ENCODE data around the gene IGFL2.
"Not testable (repeated sequence)": the region's sequence is repeated elsewhere in the genome, so short reads cannot be mapped to it uniquely, and the experiment has no call there.

Gene IGFL2

DNA sequence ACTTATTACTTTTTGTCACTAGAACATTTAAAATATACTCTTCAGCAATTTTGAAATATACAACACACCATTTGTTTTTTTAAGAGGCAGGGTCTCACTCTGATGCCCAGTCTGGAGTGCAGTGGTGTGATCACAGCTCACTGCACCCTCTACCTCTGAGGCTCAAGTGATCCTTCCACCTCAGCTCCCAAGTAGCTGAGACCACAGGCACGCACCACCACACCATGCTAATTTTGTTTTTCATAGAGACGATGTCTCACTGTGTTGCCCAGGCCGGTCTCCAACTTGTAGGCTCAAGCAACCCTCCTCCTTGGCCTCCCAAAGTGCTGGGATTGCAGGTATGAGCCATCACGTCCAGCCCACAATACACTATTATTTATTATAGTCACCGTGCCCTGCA lies 2.6 kb downstream of the IGFL2 start:
- ChIA-PET CTCF (no interaction called here), POLR2A (ENCODE audit: low non-redundant PET) (no interaction called here)
- TF ChIP-seq, protein P1, sequence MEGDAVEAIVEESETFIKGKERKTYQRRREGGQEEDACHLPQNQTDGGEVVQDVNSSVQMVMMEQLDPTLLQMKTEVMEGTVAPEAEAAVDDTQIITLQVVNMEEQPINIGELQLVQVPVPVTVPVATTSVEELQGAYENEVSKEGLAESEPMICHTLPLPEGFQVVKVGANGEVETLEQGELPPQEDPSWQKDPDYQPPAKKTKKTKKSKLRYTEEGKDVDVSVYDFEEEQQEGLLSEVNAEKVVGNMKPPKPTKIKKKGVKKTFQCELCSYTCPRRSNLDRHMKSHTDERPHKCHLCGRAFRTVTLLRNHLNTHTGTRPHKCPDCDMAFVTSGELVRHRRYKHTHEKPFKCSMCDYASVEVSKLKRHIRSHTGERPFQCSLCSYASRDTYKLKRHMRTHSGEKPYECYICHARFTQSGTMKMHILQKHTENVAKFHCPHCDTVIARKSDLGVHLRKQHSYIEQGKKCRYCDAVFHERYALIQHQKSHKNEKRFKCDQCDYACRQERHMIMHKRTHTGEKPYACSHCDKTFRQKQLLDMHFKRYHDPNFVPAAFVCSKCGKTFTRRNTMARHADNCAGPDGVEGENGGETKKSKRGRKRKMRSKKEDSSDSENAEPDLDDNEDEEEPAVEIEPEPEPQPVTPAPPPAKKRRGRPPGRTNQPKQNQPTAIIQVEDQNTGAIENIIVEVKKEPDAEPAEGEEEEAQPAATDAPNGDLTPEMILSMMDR (conservative IDR thresholded peaks at IDR 0.05; ENCODE audit: low read depth), result no peak
- H3K27ac ChIP-seq, result no peak overlapping the region
- DNase-seq (ENCODE audit: low spot score), result no peak

- no peak overlapping the region for H3K27ac ChIP-seq
- ChIA-PET CTCF (no interaction called here), POLR2A (ENCODE audit: low non-redundant PET) (no interaction called here)
- TF ChIP-seq, protein P1 (conservative IDR thresholded peaks at IDR 0.05; ENCODE audit: low read depth), result no peak
- DNase-seq (ENCODE audit: low spot score), result no peak
These were observed 7.2 kb downstream of the IGFL2 start for GRCh38 chr19:46155237-46155636.

- no peak overlapping the region for H3K27ac ChIP-seq
- DNase-seq (ENCODE audit: low spot score), result no peak
- CTCF ChIA-PET, result interaction anchor here (0.7 kb wide), 1 partner anchor 122 kb away, joined by 3 read pairs; no protein-coding TSS in a partner anchor
- POLR2A ChIA-PET (ENCODE audit: low non-redundant PET), result no interaction called here
- TF ChIP-seq, protein P1 (conservative IDR thresholded peaks at IDR 0.05; ENCODE audit: low read depth), result no peak
These were observed 11.6 kb downstream of the IGFL2 start for GRCh38 chr19:46159418-46160232.

- H3K27ac ChIP-seq, result no peak overlapping the region
- ChIA-PET POLR2A (ENCODE audit: low non-redundant PET) (no interaction called here), CTCF (no interaction called here)
These were observed 12.3 kb downstream of the IGFL2 start for GRCh38 chr19:46160233-46160775.

GRCh38 chr19:46161642-46162257 lies 13.7 kb downstream of the IGFL2 start:
- CTCF ChIA-PET; POLR2A ChIA-PET (ENCODE audit: low non-redundant PET); H3K27ac ChIP-seq; DNase-seq (ENCODE audit: low spot score): not testable (repeated sequence)

More at GRCh38 chr19:46160233-46160775, 12.3 kb downstream of the IGFL2 start:
- no peak for DNase-seq (ENCODE audit: low spot score)
- TF ChIP-seq, protein P1 (conservative IDR thresholded peaks at IDR 0.05; ENCODE audit: low read depth), result no peak

GRCh38 chr19:46162731-46163130 lies 14.7 kb downstream of the IGFL2 start:
- TF ChIP-seq, protein P1 (conservative IDR thresholded peaks at IDR 0.05; ENCODE audit: low read depth), result no peak
- H3K27ac ChIP-seq, result no peak overlapping the region
- no peak for DNase-seq (ENCODE audit: low spot score)
- ChIA-PET CTCF (interaction anchor here (0.6 to 0.7 kb wide), 2 partner anchors 43 to 281 kb away, joined by 3 read pairs; no protein-coding TSS in a partner anchor), POLR2A (ENCODE audit: low non-redundant PET) (no interaction called here)

Data from RWPE1 (cell line).